Omental fat pad (tissue), 4 donors: ENCODE results near the gene NQO1. TPM values are rescaled to one million over a fixed set of nuclear protein-coding genes. Genes with fewer than 3 reads are reported as not detected.
A peak's percentile ranks its signal among the peaks of the same experiment; 100 is the strongest.

Experiments used
- ATAC-seq: fragments of 150-250 bp; one replicate; pipeline ENCODE4 v1.9.1; 2016; ENCODE audit warnings: mild to moderate bottlenecking, moderate library complexity; ENCODE audit not compliant: low FRiP score
- DNase-seq: peaks from one replicate; pipeline ENCODE4 v3.0.0-alpha.2; 2019; ENCODE audit warnings: low spot score
- total RNA-seq, 4 donors: library from RNA; depleted of rRNA; stranded (reverse); fragments of >200 nt; gene quantifications; one replicate each; pipeline ENCODE4 v1.1.0, GENCODE V29; 2016
- TF ChIP-seq, protein P1 (sequence below), 3 donors: fragments of 450-650 bp; IDR thresholded peaks; one replicate each; pipeline ENCODE4 v1.5.1; 2016 to 2017; ENCODE audit warnings: antibody characterized with exemption in 3 of 3, mild to moderate bottlenecking in 3 of 3, moderate library complexity in 2 of 3

Gene NQO1
- total RNA-seq, 4 donors from 2014 or later: 150 to 377 (median 226) TPM

DNA sequence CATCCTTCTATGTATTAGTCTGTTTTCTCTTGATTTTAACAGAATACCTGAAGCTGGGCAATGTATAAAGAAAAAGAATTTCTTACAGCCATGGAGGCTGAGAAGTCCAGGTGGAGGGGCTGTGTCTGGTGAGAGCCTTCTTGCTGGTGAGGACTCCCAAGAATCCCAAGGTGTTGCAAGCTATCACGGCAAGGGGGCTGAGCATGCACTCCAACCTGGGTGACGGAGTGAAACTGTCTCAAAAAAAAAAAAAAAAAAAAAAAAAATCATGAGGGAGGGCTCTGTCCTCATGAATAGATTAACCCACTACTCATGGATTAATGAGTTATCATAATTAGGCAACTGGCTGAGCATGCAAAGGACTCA lies 19.4 kb downstream of the NQO1 start:
- ATAC-seq (no peak), DNase-seq (no peak)
- TF ChIP-seq, protein P1, sequence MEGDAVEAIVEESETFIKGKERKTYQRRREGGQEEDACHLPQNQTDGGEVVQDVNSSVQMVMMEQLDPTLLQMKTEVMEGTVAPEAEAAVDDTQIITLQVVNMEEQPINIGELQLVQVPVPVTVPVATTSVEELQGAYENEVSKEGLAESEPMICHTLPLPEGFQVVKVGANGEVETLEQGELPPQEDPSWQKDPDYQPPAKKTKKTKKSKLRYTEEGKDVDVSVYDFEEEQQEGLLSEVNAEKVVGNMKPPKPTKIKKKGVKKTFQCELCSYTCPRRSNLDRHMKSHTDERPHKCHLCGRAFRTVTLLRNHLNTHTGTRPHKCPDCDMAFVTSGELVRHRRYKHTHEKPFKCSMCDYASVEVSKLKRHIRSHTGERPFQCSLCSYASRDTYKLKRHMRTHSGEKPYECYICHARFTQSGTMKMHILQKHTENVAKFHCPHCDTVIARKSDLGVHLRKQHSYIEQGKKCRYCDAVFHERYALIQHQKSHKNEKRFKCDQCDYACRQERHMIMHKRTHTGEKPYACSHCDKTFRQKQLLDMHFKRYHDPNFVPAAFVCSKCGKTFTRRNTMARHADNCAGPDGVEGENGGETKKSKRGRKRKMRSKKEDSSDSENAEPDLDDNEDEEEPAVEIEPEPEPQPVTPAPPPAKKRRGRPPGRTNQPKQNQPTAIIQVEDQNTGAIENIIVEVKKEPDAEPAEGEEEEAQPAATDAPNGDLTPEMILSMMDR (IDR thresholded peaks at IDR 0.05): no peak

DNA sequence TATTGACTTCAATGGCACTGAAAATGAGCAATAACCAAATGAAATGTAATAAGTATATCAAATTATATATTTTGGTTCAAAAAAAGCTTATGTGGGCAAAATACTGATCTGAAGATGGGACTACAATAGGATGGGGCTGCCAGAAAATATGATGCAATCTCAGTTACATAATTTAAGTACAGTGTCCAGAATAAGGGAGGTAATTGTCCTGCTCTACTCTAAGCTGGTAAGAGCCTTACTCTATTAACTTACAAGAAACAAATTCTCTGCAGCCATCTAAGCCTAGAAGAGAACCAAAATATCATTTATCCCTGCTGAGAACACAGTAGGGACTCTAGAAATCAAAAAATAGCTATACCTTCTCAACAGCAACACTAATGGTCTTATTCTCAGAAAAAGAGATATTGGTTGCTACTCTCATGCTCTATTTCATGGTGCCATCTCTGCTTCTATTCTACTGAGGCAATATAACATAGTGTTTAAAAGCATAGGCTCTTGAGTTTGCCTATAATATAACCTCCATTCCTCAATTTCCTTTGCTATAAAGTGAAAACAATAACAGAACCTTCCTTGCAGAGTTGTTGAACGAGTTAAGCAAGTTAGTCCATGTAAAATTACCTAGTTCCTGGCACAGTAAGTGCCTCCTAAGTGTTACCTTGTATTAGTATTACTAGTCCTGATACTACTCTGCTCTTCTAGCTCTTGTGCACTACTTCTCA lies 19.9 kb downstream of the NQO1 start:
- DNase-seq (no peak), ATAC-seq (no peak)
- TF ChIP-seq, protein P1 (IDR thresholded peaks at IDR 0.05): no peak

DNA sequence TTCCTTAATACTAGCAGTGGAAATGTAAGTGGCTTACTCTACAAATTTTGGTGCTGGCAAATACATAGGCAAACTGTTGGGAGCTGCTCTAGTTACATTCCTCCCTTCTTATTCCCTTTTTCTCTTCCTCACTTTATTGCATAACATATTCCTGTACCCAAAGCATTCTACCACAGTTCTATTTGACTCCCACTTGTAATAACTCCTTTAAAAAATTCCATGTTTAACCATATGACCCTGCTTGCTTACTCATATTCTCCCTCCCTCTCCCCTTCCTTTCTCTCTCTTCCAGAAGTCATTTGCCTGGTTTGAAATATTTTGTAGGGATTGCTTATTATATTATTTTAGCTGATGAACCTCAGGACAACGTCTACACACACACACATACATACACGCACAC lies 22.7 kb downstream of the NQO1 start:
- TF ChIP-seq, protein P1 (IDR thresholded peaks at IDR 0.05): no peak
- no peak for DNase-seq
- ATAC-seq: peak; percentile 88

DNA sequence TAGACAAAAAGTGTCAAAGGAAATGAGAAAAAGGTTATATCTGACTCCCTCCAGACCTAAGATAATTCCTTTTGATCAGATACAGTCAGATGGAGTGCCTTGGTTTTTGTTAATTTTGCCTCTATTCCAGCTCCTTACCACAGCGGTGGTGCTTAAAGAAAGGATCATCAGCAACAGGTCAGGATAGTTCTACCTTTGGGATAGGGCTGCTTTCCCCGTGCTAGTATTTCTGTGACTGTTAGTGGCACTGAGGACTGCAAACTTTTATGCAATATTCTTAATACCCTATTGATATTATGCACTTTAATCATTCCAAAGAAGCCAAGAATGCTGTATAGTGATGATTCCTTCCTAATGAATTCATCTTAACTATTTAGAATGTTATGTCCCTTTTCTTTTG lies 24.5 kb downstream of the NQO1 start:
- TF ChIP-seq, protein P1 (IDR thresholded peaks at IDR 0.05): no peak
- DNase-seq (no peak), ATAC-seq (no peak)

DNA sequence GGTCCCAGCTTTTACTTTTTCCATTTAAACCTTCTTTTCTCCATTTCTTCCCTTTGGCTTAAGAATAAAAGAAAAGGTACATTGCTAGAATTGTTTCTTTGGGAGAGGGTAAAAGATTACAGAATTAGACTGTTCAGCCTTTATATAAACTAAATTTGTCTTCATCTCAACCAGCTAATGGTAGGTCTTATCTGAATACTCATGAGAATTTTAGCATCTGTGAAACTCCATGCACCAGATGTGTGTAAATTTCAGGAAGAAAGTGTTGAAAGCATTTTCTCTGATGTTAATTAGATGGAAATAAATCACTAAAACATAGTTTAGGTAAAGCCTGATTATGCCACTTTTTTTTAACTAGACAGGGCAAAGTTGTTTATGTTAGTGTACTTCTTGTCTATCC lies 24.9 kb downstream of the NQO1 start:
- TF ChIP-seq, protein P1 (IDR thresholded peaks at IDR 0.05): no peak
- ATAC-seq (no peak), DNase-seq (no peak)

DNA sequence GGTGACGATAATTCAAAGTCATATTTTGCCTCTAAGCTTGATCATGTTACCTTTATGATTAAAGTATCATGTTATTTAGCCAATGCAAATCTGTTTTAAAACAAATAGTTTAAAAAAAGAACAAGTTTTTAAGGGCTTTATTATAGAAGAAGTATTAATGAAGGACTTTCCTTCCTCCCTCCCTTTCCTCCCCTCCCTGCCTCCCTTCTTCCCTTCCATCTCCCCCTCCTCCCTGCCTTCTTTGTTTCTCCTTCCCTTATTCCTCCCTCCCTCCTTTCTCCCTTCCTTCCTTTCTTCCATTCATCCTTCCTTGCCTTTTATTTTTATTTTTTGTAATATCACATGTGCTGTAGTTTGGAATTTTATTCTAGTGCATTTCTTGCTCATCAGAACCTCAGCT lies 26.4 kb downstream of the NQO1 start:
- DNase-seq (no peak), ATAC-seq (no peak)
- TF ChIP-seq, protein P1 (IDR thresholded peaks at IDR 0.05): no peak

DNA sequence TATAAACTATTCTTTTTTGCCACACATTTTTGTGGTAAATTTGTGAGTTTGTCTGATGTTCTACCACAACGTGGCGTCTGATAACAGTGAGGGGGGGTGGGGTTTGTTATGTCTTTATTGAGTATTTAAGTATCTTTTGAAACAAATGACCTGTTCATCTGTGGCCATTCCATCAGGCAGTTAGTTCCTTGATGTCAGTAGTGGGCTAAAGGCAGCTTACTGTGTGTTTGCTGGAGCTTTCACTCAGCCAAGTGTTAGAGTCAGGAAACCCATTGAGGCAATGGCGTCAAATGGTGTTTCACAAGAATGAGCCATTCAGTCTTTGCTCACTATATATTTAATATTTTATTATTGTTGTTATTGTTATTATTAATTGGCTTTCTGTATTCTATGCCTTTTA lies 28.0 kb downstream of the NQO1 start:
- TF ChIP-seq, protein P1 (IDR thresholded peaks at IDR 0.05): no peak
- ATAC-seq (no peak), DNase-seq (no peak)
